Erythroblast (primary cell): ENCODE results near the gene PSAT1.

Experiments used
- DNase-seq, 2 experiments: peaks; one replicate each; lab custom pipeline; 2025; lab: John Stamatoyannopoulos, UW
- GATA1 ChIP-seq: IDR thresholded peaks from 2 replicates; pipeline ENCODE4 v1.6.1; 2011; ENCODE audit warnings: low read depth, mild to moderate bottlenecking, control low read depth, low read length, moderate library complexity
- POLR2A ChIP-seq: IDR thresholded peaks from 2 replicates; pipeline ENCODE4 v1.6.1; 2011; ENCODE audit warnings: mild to moderate bottlenecking, low read length

The PSAT1 gene

GRCh38 chr9:78286125-78286524 is 10.8 kb upstream of the PSAT1 start:
- TF ChIP-seq POLR2A (no peak), GATA1 (no peak)
- DNase-seq = no peak

- no peak for DNase-seq
- no peak for TF ChIP-seq POLR2A
- TF ChIP-seq GATA1 = no peak
Observed at GRCh38 chr9:78286946-78287388, 10.0 kb upstream of the PSAT1 start.

GRCh38 chr9:78288214-78288892 is 8.6 kb upstream of the PSAT1 start:
- no peak for DNase-seq
- no peak for TF ChIP-seq POLR2A
- no peak for TF ChIP-seq GATA1

- no peak for DNase-seq
Observed at GRCh38 chr9:78289474-78289873, 7.5 kb upstream of the PSAT1 start.

GRCh38 chr9:78291240-78291925 is 5.5 kb upstream of the PSAT1 start:
- no peak for TF ChIP-seq GATA1
- TF ChIP-seq POLR2A = no peak
- DNase-seq = no peak

More at GRCh38 chr9:78289474-78289873, 7.5 kb upstream of the PSAT1 start:
- TF ChIP-seq GATA1 = no peak
- TF ChIP-seq POLR2A = no peak

- TF ChIP-seq GATA1 (no peak), POLR2A (no peak)
- DNase-seq = no peak
Observed at GRCh38 chr9:78292026-78292425, 4.9 kb upstream of the PSAT1 start.

- no peak for DNase-seq
Observed at GRCh38 chr9:78292716-78293497, 4.0 kb upstream of the PSAT1 start.

DNA sequence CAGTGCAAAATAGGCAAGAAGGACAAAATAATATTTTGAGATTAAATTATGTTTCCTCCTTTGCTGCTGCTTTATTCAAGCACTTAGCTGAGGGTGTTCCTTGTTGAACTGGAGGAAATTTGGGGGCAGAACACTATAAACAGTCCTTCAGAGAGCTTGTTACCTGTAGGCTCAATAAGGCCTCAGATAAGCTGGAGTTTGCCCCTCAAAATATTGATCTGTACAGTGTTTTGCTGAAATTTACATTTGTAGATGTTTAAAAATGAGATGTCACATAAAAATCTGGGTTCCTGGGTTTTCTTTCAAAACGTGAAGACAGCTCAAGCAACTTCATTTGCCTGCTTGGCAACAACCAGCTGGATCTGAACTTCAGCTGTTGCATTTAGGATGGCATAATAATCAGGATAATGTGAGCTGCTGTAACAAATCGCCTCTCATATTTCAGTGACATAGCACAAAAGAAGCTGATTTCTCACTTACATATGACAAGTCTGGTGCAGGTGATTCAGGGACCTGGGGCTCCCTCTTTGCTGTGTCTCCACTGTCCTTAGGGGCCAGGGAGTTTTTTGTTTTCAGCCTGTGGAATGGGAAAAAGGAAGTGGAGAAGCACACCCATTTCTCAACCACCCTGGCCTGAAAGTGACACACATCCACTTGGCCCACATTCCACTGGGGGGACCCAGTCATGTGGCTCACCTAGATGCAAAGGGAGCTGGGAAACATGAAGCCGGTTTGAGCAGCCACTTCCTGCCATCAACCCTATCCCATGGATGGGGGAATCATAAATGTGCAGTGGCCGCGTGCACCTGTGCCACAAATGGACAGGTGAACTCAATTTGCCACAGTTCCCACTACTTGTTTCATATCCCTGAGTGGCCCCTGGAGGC is 2.4 kb upstream of the PSAT1 start:
- TF ChIP-seq POLR2A (no peak), GATA1 (no peak)
- DNase-seq = no peak

More at GRCh38 chr9:78292716-78293497, 4.0 kb upstream of the PSAT1 start:
- TF ChIP-seq POLR2A (no peak), GATA1 (no peak)

DNA sequence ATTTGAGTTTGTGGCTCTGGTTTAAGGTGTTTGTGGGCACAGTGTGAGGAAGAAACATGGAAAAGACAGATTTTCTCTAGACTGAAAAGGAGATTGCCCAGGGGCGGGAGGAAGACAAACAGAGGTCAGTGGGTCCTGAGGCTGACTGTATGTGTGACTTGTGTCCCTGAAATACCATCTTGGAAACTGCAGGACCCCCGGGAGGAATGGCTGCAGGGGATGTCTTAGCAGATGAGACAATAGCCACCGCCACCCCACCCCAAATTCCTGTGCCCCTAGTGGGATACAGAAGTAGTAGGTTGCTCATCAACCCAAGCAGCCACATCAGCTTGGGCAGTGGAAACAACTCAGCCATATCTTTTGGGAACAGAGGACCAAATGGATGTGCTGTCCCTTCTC is 1.7 kb upstream of the PSAT1 start:
- no peak for DNase-seq

GRCh38 chr9:78295731-78296130 is 1.2 kb upstream of the PSAT1 start:
- no peak for DNase-seq
- no peak for TF ChIP-seq GATA1
- TF ChIP-seq POLR2A = no peak

More for the DNA sequence above, 1.7 kb upstream of the PSAT1 start:
- TF ChIP-seq GATA1 (no peak), POLR2A (no peak)

DNA sequence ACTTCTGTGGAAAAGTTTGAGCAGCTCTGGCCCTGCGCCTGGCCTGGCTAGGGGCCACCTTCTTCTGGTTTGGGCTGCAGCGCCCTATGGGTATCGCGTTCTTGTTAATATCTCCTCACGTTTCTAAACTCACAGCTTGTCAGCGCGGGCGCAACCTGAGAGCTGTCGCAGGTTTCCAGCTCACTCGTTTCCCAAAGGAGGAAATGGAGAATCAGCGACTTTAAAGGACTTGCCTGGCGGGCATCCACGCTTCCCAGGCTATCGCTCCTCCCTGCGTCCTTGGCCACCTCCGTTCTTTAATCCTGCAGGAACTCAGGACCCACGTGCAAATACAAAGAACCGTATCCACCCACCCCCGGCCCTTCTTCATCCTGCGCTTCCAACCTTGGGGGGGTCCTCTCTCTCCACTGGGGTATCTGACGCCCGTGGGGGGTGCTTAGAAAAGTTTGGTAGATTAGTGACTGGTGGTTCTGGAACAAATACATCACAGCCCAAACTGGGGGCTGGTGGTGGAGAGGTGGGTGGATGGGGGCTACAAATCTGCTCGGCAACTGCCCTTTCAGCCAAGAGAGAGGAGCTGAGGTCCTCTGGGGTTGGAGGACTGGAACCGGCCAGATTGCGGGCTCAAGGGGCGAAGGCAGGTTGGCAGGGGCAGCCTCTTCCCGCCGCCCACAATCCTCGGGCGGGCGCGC is 578 bp upstream of the PSAT1 start:
- TF ChIP-seq POLR2A = no peak
- TF ChIP-seq GATA1 = no peak
- peak; percentile 51 to 61 for DNase-seq

DNA sequence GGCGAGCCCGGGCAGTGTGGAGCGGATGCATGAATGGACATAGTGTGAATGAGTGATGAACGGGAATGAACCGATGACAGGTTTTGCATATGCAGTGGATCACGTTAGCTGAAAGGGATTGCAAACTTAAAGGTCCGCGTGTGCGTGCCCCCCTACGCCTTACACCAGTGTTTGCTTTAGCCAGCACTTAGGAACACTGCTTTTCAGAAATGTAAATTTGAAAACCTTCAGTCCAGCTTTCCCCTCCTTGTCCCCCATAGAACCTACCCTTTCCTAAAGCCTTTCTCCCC is 692 bp downstream of the PSAT1 start:
- no peak for DNase-seq

More for the DNA sequence above, 692 bp downstream of the PSAT1 start:
- TF ChIP-seq GATA1 = no peak
- no peak for TF ChIP-seq POLR2A
